Body of pancreas (tissue), 4 donors: ENCODE results near the gene NOX1.

Source experiments
- POLR2A ChIP-seq, 3 donors: fragments of 450-650 bp; IDR thresholded peaks; one replicate each; pipeline ENCODE4 v1.6.1; 2016; ENCODE audit warnings: antibody characterized with exemption in 3 of 3, mild to moderate bottlenecking in 2 of 3
- TF ChIP-seq, protein P1 (sequence below), 7 experiments: fragments of 450-650 bp in 4 of 7; fragments of 200-600 bp in 3 of 7; sonication (generic) in 3 of 7; IDR thresholded peaks; one replicate each; pipeline ENCODE4 v1.5.1; 2016 to 2019; ENCODE audit warnings: antibody characterized with exemption in 7 of 7

- TF ChIP-seq, protein P1, sequence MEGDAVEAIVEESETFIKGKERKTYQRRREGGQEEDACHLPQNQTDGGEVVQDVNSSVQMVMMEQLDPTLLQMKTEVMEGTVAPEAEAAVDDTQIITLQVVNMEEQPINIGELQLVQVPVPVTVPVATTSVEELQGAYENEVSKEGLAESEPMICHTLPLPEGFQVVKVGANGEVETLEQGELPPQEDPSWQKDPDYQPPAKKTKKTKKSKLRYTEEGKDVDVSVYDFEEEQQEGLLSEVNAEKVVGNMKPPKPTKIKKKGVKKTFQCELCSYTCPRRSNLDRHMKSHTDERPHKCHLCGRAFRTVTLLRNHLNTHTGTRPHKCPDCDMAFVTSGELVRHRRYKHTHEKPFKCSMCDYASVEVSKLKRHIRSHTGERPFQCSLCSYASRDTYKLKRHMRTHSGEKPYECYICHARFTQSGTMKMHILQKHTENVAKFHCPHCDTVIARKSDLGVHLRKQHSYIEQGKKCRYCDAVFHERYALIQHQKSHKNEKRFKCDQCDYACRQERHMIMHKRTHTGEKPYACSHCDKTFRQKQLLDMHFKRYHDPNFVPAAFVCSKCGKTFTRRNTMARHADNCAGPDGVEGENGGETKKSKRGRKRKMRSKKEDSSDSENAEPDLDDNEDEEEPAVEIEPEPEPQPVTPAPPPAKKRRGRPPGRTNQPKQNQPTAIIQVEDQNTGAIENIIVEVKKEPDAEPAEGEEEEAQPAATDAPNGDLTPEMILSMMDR (IDR thresholded peaks at IDR 0.05) = no peak
- TF ChIP-seq POLR2A (IDR thresholded peaks at IDR 0.05) = no peak
Measured at GRCh38 chrX:100871594-100872560, 2.3 kb downstream of the NOX1 start.
